HepG2 (cell line): Measurements from ENCODE around the gene VMO1. TPM values are rescaled to one million over a fixed set of nuclear protein-coding genes. Genes with fewer than 3 reads are reported as not detected.

Experiments
- ARID5B ChIP-seq: IDR thresholded peaks from 2 replicates; pipeline ENCODE4 v1.4.0; 2020; ENCODE audit warnings: mild to moderate bottlenecking, missing genetic modification reagents
- CEBPB ChIP-seq: IDR thresholded peaks from 2 replicates; pipeline ENCODE4 v1.6.1; 2011; ENCODE audit warnings: low read depth, low read length, improper control_type of control experiment, borderline replicate concordance
- EHMT2 ChIP-seq: fragments of 200-600 bp; sonication (generic); IDR thresholded peaks from 2 replicates; pipeline ENCODE4 v1.7.0; 2017; ENCODE audit warnings: antibody characterized with exemption, low read depth, low read length, borderline replicate concordance
- HNRNPUL1 ChIP-seq: fragments of 200-400 bp; formaldehyde crosslinking; IDR thresholded peaks from 2 replicates; pipeline ENCODE4 v1.6.1; 2017; ENCODE audit warnings: low read depth, mild to moderate bottlenecking, low read length, moderate library complexity
- KLF12 ChIP-seq: sonication (generic); formaldehyde crosslinking; IDR thresholded peaks from 2 replicates; pipeline ENCODE4 v1.4.0; 2020; ENCODE audit warnings: missing genetic modification reagents, borderline replicate concordance
- MTERF4 ChIP-seq: sonication (generic); formaldehyde crosslinking; IDR thresholded peaks from 2 replicates; pipeline ENCODE4 v1.8.0; 2023; ENCODE audit warnings: mild to moderate bottlenecking, missing genetic modification reagents
- NFKBIZ ChIP-seq: IDR thresholded peaks from 2 replicates; pipeline ENCODE4 v1.6.1; 2018; ENCODE audit warnings: missing genetic modification reagents, missing compliant biosample characterization
- NONO ChIP-seq, 2 experiments: fragments of 450-650 bp in 1 of 2; sonication (generic) in 1 of 2; formaldehyde crosslinking in 1 of 2; IDR thresholded peaks in 1 of 2; conservative IDR thresholded peaks in 1 of 2; 2 replicates each; pipeline versions ENCODE4 v1.6.1 to v1.8.0; 2017 to 2022; ENCODE audit warnings: mild to moderate bottlenecking in 1 of 2, missing genetic modification reagents in 1 of 2, moderate library complexity in 1 of 2
- POGK ChIP-seq: sonication (generic); formaldehyde crosslinking; conservative IDR thresholded peaks from 2 replicates; pipeline ENCODE4 v1.8.0; 2022; ENCODE audit warnings: mild to moderate bottlenecking, moderate library complexity, missing genetic modification reagents
- TOPORS ChIP-seq: sonication (generic); formaldehyde crosslinking; IDR thresholded peaks from 2 replicates; pipeline ENCODE4 v1.8.0; 2023; ENCODE audit warnings: mild to moderate bottlenecking, missing genetic modification reagents
- ZBTB46 ChIP-seq: sonication (generic); formaldehyde crosslinking; IDR thresholded peaks from 2 replicates; pipeline ENCODE4 v1.4.0; 2020; ENCODE audit warnings: mild to moderate bottlenecking, missing genetic modification reagents, borderline replicate concordance
- ZFX ChIP-seq: sonication (generic); formaldehyde crosslinking; IDR thresholded peaks from 2 replicates; pipeline ENCODE4 v1.4.0; 2020; ENCODE audit warnings: mild to moderate bottlenecking, low read depth, missing genetic modification reagents, moderate library complexity
- ZMAT3 ChIP-seq: sonication (generic); formaldehyde crosslinking; conservative IDR thresholded peaks from 2 replicates; pipeline ENCODE4 v1.7.0; 2021; ENCODE audit warnings: missing genetic modification reagents
- ZNF513 ChIP-seq: sonication (generic); formaldehyde crosslinking; conservative IDR thresholded peaks from 2 replicates; pipeline ENCODE4 v1.5.0; 2020; ENCODE audit warnings: missing genetic modification reagents
- polyA plus RNA-seq, 8 experiments: library from polyadenylated mRNA; depleted of rRNA in 3 of 8; stranded (reverse) in 7 of 8; unstranded in 1 of 8; fragments of >200 nt; fragmentation: Illumina TruSeq in 4 of 8; extraction: Trizol in 4 of 8; gene quantifications; 2 replicates each; pipeline versions ENCODE4 v1.2.1 to v1.2.3, GENCODE V29; 2011 to 2016; ENCODE audit warnings: low read depth in 4 of 8, missing spikeins in 1 of 8, mixed read lengths in 1 of 8; ENCODE audit not compliant: insufficient read depth in 1 of 8
- total RNA-seq, 5 experiments: library from RNA; depleted of rRNA; stranded (reverse); fragments of >200 nt; fragmentation: Illumina TruSeq; extraction: Trizol; gene quantifications; 2 replicates each; pipeline ENCODE4 v1.2.3, GENCODE V29; 2016; ENCODE audit warnings: low read depth in 1 of 5

Gene VMO1
- total and polyA plus RNA-seq, 2 of the 13 experiments (the other 11 are each of a cell fraction or from before 2014, with no cell fraction given): not detected

GRCh38 chr17:4771519-4772234 lies 14.5 kb downstream of the VMO1 start, which contains the start of gene TM4SF5 (continued):
- TF ChIP-seq ZFX (CRISPR knock-in tag) (peak; percentile 88), NONO (IDR thresholded peaks at IDR 0.05) (no peak), NONO (CRISPR knock-in tag; conservative IDR thresholded peaks at IDR 0.05) (peak; percentile 88), ZNF513 (CRISPR knock-in tag) (no peak), CEBPB (no peak), ZMAT3 (CRISPR knock-in tag) (no peak; the same call in 1 of the 2 replicates), NFKBIZ (CRISPR knock-in tag) (0 out of 2 replicates have a peak, but pooled peaks have one; percentile 44), HNRNPUL1 (no peak), ARID5B (CRISPR knock-in tag) (peak; percentile 88), EHMT2 (no peak), MTERF4 (CRISPR knock-in tag) (no peak), POGK (CRISPR knock-in tag) (peak; percentile 40; the same call in 1 of the 2 replicates), ZBTB46 (CRISPR knock-in tag) (no peak), TOPORS (CRISPR knock-in tag) (peak; percentile 82; the same call in 1 of the 2 replicates), KLF12 (CRISPR knock-in tag) (peak; percentile 85; the same call in 1 of the 2 replicates)
